GM18517 (cell line): ENCODE measurements around the gene TOMM34.

Experiments used
- ATAC-seq: cut with Tn5 transposase; IDR thresholded peaks from one replicate; pipeline ENCODE4 v1.9.1; 2021; ENCODE audit warnings: mild to moderate bottlenecking, moderate library complexity; ENCODE audit not compliant: unreplicated experiment

TOMM34 gene

DNA sequence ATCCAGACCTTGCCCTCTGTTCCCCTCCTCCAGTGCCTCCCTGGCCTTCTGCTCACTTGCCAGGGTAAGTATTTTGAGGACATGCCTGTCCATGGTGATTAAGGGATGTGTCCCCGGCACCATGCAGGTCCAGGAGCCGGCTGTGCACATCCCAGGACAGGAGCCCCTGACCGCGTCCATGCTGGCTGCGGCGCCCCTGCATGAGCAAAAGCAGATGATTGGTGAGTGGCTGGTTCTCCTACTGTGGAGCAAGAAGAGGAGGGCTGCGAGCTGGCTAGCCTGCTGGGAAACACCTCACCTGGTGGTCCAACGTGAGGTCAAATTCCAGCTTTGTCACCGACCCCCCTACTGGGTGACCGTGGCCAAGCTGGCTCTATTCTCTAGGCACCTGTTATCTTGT lies 23.7 kb downstream of the TOMM34 start:
- ATAC-seq = no peak

DNA sequence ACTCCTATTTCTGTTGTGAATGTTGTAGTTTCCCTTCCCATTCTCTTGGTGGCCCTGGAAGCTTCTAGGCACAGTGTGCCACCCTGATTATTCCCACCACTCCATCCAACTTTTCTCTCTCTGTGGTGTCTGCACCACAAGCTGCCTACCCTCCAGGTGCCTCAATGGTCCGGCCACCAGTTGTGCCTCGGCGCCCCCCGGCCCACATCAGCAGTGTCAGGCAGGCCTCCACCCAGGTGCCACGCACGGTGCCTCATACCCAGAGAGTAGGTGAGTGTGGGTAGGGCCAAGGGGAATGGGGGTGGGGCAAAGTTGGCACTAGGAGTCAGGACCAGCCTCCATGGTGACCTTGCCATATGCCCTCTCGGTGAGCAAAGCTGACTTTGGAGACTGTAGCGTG lies 27.3 kb downstream of the TOMM34 start:
- ATAC-seq = no peak

DNA sequence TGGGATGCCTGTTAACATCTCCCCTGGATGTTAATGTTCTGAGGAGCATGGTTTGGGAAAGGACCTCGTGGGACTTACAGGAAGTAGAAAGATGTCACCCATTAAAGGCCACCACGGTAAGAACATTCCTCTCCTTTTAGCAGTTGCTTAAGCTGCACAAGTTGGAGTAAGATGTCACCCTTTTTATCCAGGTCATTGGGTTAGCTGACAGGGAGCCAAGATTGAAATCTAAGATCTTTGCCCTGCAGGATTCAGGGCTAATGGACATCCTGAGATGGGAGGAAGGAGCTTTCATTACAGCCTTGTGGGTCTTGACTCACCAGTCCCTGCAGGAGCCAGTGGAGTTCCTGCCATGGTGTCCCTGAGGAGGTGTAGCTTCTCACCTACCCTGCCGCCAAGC lies 28.3 kb downstream of the TOMM34 start:
- ATAC-seq = no peak

GRCh38 chr20:44930517-44931168 lies 29.6 kb downstream of the TOMM34 start:
- no peak for ATAC-seq

DNA sequence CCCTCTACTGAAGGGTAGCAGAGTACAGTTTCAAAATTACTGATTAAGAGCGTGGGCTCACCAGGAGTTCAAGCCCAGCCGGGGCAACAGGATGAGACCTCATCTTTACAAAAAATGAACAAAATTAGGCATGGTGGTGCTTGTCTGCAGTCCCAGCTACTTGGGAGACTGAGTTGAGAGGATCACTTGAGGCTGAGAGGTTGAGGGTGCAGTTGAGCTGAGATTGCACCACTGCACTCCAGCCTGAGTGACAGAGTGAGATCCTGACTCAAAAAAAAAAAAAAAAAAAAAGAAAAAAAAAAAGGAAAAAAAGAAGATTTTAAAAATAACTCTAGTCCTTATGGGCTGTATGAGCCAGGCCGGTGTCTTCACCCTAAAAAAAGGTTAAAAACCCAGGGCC lies 31.6 kb downstream of the TOMM34 start:
- no peak for ATAC-seq

DNA sequence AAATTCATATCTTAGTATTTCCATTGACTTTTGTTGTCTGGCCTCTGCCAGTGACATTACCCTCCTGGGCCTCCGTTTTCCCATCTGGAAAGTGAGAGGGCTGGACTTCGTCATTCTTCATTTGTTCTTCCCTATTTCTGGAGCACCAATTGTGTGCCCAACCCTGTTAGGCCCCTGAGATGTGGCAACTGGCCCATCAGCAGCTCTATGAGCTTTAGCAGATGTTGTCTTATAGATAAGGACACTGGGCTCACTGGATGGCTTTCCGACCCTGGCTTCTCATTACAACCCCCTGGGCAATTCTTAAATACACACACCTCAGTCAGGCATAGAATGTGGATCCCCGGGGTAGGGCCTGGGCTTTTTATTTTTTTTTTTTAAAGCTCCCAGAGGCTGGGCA lies 35.7 kb downstream of the TOMM34 start:
- no peak for ATAC-seq

- no peak for ATAC-seq
Observed at GRCh38 chr20:44921447-44921846, 38.8 kb downstream of the TOMM34 start.

- ATAC-seq = no peak
Observed at GRCh38 chr20:44918761-44919160, 41.4 kb downstream of the TOMM34 start.

DNA sequence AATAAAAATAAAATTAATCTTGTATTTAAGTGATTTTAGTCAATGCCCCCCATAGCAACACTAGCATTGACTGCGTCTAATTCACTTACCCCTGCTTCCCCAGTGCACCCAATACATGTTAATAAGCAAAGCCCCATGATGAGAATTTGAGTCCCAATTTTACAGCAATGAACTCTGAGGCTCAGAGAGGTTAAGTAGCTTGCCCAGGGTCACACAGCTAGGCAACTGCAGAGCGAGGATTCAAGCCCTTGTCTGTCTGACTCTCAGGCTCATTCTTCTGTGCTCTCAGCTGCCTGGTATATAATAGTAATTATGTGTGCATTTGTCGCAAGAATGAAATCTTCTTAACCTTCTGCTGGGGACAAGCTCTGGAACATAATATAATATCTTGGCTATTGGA lies 41.9 kb downstream of the TOMM34 start:
- no peak for ATAC-seq

GRCh38 chr20:44917399-44917798 lies 42.8 kb downstream of the TOMM34 start:
- no peak for ATAC-seq

GRCh38 chr20:44916586-44916985 lies 43.6 kb downstream of the TOMM34 start:
- ATAC-seq = no peak

DNA sequence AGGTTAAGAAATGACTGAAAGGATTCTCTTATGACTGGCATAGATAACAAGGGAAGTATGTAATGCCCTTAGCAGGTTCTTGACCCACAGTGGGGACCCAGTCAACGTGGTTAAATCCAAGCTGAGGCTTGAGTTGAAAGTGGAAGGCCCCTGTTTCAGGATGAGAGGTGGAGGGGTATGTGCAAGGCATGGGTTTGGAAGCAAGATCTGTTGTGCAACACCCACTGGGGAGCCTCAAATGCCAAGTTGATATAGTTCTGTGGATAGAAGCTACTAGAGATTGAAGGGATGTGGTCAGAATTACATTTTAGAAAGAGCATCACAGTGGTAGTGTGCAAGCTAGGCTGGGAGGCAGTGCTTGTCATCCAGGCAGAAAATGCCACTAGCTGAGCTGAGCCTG lies 45.3 kb downstream of the TOMM34 start:
- ATAC-seq = no peak

DNA sequence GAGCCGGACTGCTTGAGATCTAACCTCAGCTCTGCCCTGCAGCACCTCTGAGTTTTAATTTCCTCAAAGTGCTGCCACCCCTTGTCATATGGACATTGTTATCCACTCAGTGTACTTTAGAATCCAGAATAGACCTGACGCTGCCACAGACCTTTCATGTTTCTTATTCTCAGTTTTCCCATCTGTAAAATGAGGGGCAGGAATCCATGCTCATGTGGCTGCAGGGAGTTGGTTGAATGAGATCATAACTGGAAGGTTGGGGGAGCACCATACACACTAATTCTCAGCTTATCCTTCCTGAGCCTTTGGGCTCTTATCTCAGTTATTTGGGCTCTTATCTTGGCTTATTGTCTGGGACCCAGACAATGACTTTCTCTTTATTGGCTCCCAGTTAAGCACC lies 48.0 kb downstream of the TOMM34 start:
- no peak for ATAC-seq

DNA sequence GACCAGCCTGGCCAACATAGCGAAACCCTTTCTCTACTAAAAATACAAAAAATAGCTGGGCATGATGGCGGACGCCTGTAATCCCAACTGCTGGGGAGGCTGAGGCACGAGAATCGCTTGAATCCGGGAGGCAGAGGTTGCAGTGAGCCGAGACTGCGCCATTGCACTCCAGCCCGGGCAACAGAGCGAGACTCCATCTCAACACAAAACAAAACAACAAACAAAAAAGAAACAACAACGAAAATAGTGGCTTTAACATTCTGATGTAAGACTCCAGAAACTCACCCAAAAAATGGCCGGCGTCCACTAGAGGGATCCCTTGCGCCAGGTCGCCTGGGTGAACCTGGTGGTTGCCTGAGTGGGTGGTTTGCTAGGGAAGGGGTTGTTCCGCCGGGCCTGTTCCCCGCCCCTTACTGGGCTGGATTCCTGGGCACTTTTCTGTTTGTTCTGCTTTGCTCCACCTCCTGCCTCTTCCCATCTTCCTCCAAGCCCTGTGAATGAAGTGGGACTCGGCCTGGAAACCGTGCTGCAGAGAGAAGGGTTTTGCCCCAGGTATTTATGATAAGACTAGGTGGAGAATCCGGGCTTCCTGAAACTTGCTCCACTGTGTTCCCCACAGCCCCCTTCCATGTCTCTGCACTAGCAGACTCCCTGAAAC lies 48.8 kb downstream of the TOMM34 start:
- no peak for ATAC-seq

GRCh38 chr20:44910690-44911262 lies 49.4 kb downstream of the TOMM34 start:
- no peak for ATAC-seq

DNA sequence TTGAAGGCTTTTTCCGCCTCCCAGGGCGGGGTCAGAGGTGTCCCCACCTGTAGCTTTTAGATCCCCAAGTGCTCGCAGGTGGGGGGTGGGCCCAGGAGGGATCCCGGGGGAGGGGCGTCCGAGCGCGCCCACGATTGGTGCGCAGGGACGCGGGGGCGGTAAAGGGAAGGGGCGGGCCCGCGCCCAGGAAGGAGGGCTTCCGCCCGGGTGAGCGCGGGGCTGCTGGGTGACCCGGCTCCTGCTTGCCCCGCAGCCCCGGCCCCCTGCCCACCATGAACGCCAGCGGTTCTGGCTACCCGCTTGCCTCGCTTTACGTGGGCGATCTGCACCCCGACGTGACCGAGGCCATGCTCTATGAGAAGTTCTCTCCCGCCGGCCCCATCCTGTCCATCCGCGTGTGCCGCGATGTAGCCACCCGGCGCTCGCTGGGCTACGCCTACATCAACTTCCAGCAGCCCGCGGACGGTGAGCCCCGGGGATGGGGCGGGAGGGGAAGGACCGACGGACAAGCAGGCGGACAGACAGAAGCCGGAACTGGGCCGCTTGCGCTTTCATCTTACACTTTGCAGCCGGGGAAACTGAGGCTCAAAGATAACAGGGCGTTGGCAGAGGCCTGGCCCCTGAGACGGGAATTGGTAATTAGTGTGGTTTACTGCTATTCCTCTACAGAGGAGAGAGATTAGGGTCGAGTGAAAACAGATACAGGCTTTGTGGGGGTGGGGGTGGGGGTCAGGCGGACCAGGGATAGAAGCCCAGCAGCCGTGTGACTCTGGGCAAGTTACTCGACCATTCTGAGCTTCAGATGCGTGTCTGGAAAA lies 50.1 kb downstream of the TOMM34 start, which contains the start of gene PABPC1L:
Gene PABPC1L (plus strand): TSS at position 189 of the 818 bp plus-strand sequence. CDS start 84 bp downstream, at position 273.
- peak; percentile 58 for ATAC-seq

DNA sequence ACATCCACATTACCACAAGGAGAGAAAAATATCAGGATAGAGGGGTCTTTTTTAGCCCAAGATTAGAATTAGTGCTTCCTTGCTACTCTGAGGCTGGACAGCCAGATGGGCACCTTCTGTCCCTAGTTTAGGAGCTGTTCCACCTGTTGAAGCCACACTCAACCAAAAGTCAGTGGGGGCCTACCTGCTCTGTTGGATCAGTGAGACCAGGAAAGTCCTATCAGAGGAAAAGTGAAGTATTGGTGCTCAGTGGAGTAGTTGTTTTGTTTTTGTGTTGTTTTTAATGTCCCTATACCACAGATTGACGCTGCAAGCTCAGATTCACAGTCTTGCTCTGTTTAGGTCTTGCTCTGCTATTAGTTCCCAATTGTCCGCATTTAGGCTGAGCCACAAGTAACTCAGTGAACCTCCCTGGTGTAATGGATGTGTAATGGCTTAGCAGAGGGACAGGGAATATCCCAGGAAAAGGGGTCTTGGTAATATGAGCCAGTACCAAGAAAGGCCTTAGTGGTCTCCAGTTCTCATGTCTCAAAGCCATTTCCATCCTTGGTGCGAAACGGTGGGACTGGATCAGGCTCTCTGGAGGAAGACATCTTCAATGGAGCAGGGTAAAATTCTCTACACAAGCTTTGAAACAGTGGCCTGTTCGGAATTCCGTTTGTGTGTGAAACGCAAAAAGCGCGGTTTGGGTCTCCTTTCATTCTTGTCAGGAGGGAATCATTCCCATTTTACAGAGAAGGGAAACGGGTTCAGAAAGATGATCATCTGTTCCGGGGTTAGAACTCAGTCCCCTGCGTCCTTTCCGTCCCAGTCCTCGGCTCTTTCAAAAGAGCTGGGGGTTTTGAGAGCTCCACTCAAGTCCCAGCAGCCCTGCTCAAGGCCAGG lies 51.0 kb downstream of the TOMM34 start:
- ATAC-seq = no peak

- ATAC-seq = no peak
Observed at GRCh38 chr20:44904377-44904776, 55.8 kb downstream of the TOMM34 start.

- ATAC-seq = no peak
Observed at GRCh38 chr20:44901974-44902373, 58.2 kb downstream of the TOMM34 start.

DNA sequence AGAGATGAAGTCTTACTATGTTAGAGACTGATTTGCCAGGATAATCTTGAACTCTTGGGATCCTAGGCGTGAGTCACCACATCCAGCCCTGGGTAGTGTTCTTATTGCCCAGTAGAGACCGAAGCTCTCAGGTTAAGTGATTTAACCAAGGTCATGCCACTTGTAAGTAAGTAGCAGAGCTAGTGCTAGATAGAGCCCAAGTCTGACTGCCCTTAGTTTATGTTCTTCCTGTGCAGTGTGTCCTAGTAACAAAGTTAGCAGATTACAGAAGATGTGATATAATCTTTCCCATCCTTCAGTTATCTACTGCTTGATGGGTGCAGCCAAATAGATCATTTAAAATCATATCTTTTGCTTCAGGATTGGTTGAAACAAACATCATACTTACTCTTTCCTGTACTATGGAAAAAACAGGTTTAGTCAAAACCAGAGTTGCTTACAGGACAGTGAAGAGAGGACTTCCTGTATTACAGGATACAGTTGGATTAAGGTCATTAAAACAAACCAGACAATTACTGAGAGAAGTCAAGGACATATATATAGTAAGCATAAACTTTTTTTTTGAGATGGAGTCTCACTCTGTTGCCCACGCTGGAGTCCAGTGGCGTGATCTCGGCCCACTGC lies 59.9 kb downstream of the TOMM34 start:
- ATAC-seq = no peak
